Liver (tissue), 9 donors: ENCODE measurements around the gene DLEC1. TPM values are rescaled to one million over a fixed set of nuclear protein-coding genes. Genes with fewer than 3 reads are reported as not detected.
"Not testable (repeated sequence)": the region's sequence is repeated elsewhere in the genome, so short reads cannot be mapped to it uniquely, and the experiment has no call there.

Experiments used
- DNase-seq: peaks from one replicate; pipeline ENCODE4 v3.0.0-alpha.2; 2017; ENCODE audit warnings: low spot score
- H3K27ac ChIP-seq, 2 donors: one replicate each; pipeline ENCODE4 v1.7.0; 2013; ENCODE audit warnings: inconsistent platforms in 2 of 2, low read length in 2 of 2, control low read depth in 1 of 2, low read depth in 1 of 2, mild to moderate bottlenecking in 1 of 2
- H3K27me3 ChIP-seq, 4 donors: one replicate each; pipeline versions ENCODE4 v1.6.1 to v1.7.0; 2013; ENCODE audit warnings: low read length in 3 of 4, inconsistent platforms in 1 of 4, mild to moderate bottlenecking in 1 of 4, moderate library complexity in 1 of 4; ENCODE audit not compliant: control insufficient read depth in 4 of 4, insufficient read depth in 4 of 4
- H3K36me3 ChIP-seq, 4 donors: one replicate each; pipeline versions ENCODE4 v1.6.1 to v1.7.0; 2013; ENCODE audit warnings: low read length in 3 of 4, mild to moderate bottlenecking in 3 of 4, low read depth in 1 of 4, moderate library complexity in 1 of 4; ENCODE audit not compliant: control insufficient read depth in 4 of 4, insufficient read depth in 3 of 4
- H3K4me1 ChIP-seq, 4 donors: one replicate each; pipeline versions ENCODE4 v1.6.1 to v1.7.0; 2013; ENCODE audit warnings: low read length in 3 of 4, mild to moderate bottlenecking in 3 of 4, moderate library complexity in 1 of 4; ENCODE audit not compliant: control insufficient read depth in 4 of 4, insufficient read depth in 4 of 4
- H3K4me3 ChIP-seq, 3 donors: one replicate each; pipeline versions ENCODE4 v1.6.1 to v1.7.0; 2013; ENCODE audit warnings: low read length in 3 of 3, control low read depth in 1 of 3, low read depth in 1 of 3, mild to moderate bottlenecking in 1 of 3
- H3K9ac ChIP-seq, 2 donors: one replicate each; pipeline ENCODE4 v1.7.0; 2013; ENCODE audit warnings: low read length in 2 of 2, mild to moderate bottlenecking in 2 of 2, moderate library complexity in 2 of 2, control low read depth in 1 of 2, low read depth in 1 of 2
- H3K9me3 ChIP-seq, 4 donors: one replicate each; pipeline versions ENCODE4 v1.6.1 to v1.7.0; 2013; ENCODE audit warnings: low read length in 3 of 4; ENCODE audit not compliant: control insufficient read depth in 4 of 4
- EGR1 ChIP-seq, 2 donors: IDR thresholded peaks; 2 replicates each; pipeline ENCODE4 v1.6.1; 2016 to 2018; ENCODE audit warnings: antibody characterized with exemption in 2 of 2, low read depth in 2 of 2
- FOXA1 ChIP-seq: IDR thresholded peaks from 2 replicates; pipeline ENCODE4 v1.6.1; 2016; ENCODE audit warnings: antibody characterized with exemption
- FOXA2 ChIP-seq: IDR thresholded peaks from 2 replicates; pipeline ENCODE4 v1.6.1; 2016; ENCODE audit warnings: antibody characterized with exemption
- GABPA ChIP-seq, 2 donors: IDR thresholded peaks in 1 of 2; conservative IDR thresholded peaks in 1 of 2; 2 replicates each; pipeline ENCODE4 v1.6.1; 2016; ENCODE audit warnings: antibody characterized with exemption in 2 of 2, mild to moderate bottlenecking in 1 of 2, moderate library complexity in 1 of 2
- HNF4A ChIP-seq, 2 donors: conservative IDR thresholded peaks; 2 replicates each; pipeline ENCODE4 v1.6.1; 2016; ENCODE audit warnings: antibody characterized with exemption in 2 of 2, mild to moderate bottlenecking in 2 of 2
- HNF4G ChIP-seq: IDR thresholded peaks from 2 replicates; pipeline ENCODE4 v1.6.1; 2016; ENCODE audit warnings: antibody characterized with exemption
- JUND ChIP-seq, 2 donors: IDR thresholded peaks; 2 replicates each; pipeline ENCODE4 v1.6.1; 2016; ENCODE audit warnings: antibody characterized with exemption in 2 of 2
- NR2F2 ChIP-seq: IDR thresholded peaks from 2 replicates; pipeline ENCODE4 v1.6.1; 2016; ENCODE audit warnings: antibody characterized with exemption
- RAD21 ChIP-seq, 2 donors: IDR thresholded peaks; 2 replicates each; pipeline ENCODE4 v1.6.1; 2016; ENCODE audit warnings: antibody characterized with exemption in 2 of 2, mild to moderate bottlenecking in 2 of 2
- RXRA ChIP-seq, 2 donors: IDR thresholded peaks; 2 replicates each; pipeline ENCODE4 v1.6.1; 2017 to 2018; ENCODE audit warnings: antibody characterized with exemption in 2 of 2, mild to moderate bottlenecking in 1 of 2
- SP1 ChIP-seq: IDR thresholded peaks from 2 replicates; pipeline ENCODE4 v1.6.1; 2018; ENCODE audit warnings: antibody characterized with exemption, mild to moderate bottlenecking
- TAF1 ChIP-seq: conservative IDR thresholded peaks from 2 replicates; pipeline ENCODE4 v1.6.1; 2016; ENCODE audit warnings: antibody characterized with exemption, mild to moderate bottlenecking
- YY1 ChIP-seq: IDR thresholded peaks from 2 replicates; pipeline ENCODE4 v1.6.1; 2016; ENCODE audit warnings: antibody characterized with exemption, mild to moderate bottlenecking
- WGBS: extraction: QIAGEN DNeasy Blood & Tissue Kit; methylation state at CpG from one replicate; pipeline ENCODE4 v1.1.7; 2013; 5-methylcytosine and 5-hydroxymethylcytosine counted together
- polyA plus RNA-seq, 2 donors: library from polyadenylated mRNA; stranded (reverse) in 1 of 2; unstranded in 1 of 2; fragments of 200-250 nt in 1 of 2; fragments of >200 nt in 1 of 2; fragmentation: Nextera tagmentation in 1 of 2; extraction: Ambion mirVana in 1 of 2; gene quantifications; one replicate each; pipeline versions ENCODE4 v1.2.1 to v1.2.3, GENCODE V29; 2013 to 2015
- total RNA-seq, 2 donors: library from RNA; depleted of rRNA; stranded (reverse); fragments of >200 nt; gene quantifications; one replicate each; pipeline ENCODE4 v1.2.3, GENCODE V29; 2014
- TF ChIP-seq, protein P1 (sequence below): IDR thresholded peaks from 2 replicates; pipeline ENCODE4 v1.6.1; 2016; ENCODE audit warnings: antibody characterized with exemption
- TF ChIP-seq, protein P2 (sequence below): IDR thresholded peaks from 2 replicates; pipeline ENCODE4 v1.6.1; 2016; ENCODE audit warnings: antibody characterized with exemption
- TF ChIP-seq, protein P3 (sequence below): IDR thresholded peaks from 2 replicates; pipeline ENCODE4 v1.6.1; 2016; ENCODE audit warnings: antibody characterized with exemption
- TF ChIP-seq, protein P4 (sequence below): IDR thresholded peaks from 2 replicates; pipeline ENCODE4 v1.6.1; 2016; ENCODE audit warnings: antibody characterized with exemption, mild to moderate bottlenecking
- donor health status: healthy.
- donor health status: healthy.
- donor health status: healthy.
- donor health status: healthy.
- donor health status: healthy.

The DLEC1 gene
- total and polyA plus RNA-seq, 4 donors: 0.09 to 0.63 (median 0.30) TPM

DNA sequence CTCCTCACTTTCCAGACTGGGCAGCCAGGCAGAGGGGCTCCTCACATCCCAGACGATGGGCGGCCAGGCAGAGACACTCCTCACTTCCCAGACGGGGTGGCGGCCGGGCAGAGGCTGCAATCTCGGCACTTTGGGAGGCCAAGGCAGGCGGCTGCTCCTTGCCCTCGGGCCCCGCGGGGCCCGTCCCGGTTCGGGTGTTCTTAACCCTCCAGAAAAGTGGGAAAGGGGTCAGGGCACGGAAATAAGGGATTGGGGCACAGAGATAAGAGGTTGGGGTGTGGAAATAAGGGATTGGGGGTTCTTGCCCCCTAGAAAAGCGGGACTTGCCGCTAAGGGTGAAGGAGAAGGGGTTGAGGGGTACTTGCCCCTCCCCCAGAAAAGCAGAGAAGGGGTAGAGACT, 43.3 kb downstream of the DLEC1 start:
- H3K4me3 ChIP-seq, H3K9ac ChIP-seq, H3K36me3 ChIP-seq, H3K9me3 ChIP-seq, H3K27me3 ChIP-seq, H3K27ac ChIP-seq, DNase-seq: not testable (repeated sequence)
- H3K4me1 ChIP-seq: peaks cover 2 to 13% (median 9%) of the 10 kb centered on the region in 4 donors
- 88% methylated on average over 13 of the region's 16 CpGs for WGBS

DNA sequence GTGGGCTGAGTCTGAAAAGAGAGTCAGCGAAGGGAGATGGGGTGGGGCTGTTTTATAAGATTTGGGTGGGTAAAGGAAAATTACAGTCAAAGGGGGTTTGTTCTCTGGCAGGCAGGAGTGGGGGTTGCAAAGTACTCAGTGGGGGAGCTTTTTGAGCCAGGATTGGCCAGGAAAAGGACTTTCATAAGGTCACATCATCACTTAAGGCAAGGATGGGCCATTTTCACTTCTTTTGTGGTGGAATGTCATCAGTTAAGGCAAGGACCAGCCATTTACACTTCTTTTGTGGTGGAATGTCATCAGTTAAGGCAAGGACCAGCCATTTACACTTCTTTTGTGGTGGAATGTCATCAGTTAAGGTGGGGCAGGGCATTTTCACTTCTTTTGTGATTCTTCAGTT, 44.2 kb downstream of the DLEC1 start:
- not testable (repeated sequence) for H3K27me3 ChIP-seq, H3K27ac ChIP-seq, H3K4me3 ChIP-seq, H3K36me3 ChIP-seq, H3K9ac ChIP-seq, DNase-seq, H3K9me3 ChIP-seq
- 100% methylated on average over 1 of the region's 1 CpG for WGBS
- H3K4me1 ChIP-seq: peaks cover 2 to 13% (median 9%) of the 10 kb centered on the region in 4 donors

DNA sequence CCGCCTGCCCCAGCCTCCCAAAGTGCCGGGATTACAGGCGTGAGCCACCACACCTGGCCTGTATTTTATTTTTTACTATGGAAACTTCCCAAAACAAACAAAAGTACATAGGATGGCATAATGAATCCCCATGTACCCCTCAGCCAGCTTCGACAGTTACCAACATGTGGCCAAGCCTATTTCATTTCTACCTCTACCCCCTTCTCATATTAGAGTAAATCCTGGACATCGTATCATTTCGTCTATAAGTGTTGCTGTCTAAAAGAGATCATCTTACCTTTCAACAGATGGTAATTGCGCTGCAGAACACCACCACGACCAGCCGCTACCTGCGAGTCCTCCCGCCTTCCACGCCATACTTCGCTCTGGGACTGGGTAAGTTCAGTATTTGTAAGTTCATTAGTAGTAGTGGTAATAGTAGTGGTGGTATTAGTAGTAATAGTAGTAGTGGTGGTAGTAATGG, 44.9 kb downstream of the DLEC1 start:
- no peak for DNase-seq
- no peaks in the 10 kb centered on the region for H3K9me3 ChIP-seq
- H3K27me3 ChIP-seq: no peaks in the 10 kb centered on the region
- no peaks in the 10 kb centered on the region for H3K36me3 ChIP-seq
- 92% methylated on average over 13 of the region's 13 CpGs for WGBS
- H3K4me1 ChIP-seq: peaks cover 2 to 13% (median 9%) of the 10 kb centered on the region in 4 donors
- H3K27ac ChIP-seq: no peak overlapping the region
- TF ChIP-seq RXRA (IDR thresholded peaks at IDR 0.05) (no peak), GABPA (IDR thresholded peaks at IDR 0.05 in 1 of 2, conservative IDR thresholded peaks at IDR 0.05 in 1 of 2) (no peak), HNF4A (conservative IDR thresholded peaks at IDR 0.05) (no peak), FOXA1 (no peak), RAD21 (IDR thresholded peaks at IDR 0.05) (no peak), EGR1 (IDR thresholded peaks at IDR 0.05; ENCODE audit: low read depth in 2 of 2) (no peak), NR2F2 (no peak), HNF4G (no peak), YY1 (no peak), SP1 (no peak), JUND (IDR thresholded peaks at IDR 0.05) (no peak), FOXA2 (no peak), TAF1 (no peak)
- TF ChIP-seq, protein P1, sequence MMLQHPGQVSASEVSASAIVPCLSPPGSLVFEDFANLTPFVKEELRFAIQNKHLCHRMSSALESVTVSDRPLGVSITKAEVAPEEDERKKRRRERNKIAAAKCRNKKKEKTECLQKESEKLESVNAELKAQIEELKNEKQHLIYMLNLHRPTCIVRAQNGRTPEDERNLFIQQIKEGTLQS: no peak
- TF ChIP-seq, protein P2, sequence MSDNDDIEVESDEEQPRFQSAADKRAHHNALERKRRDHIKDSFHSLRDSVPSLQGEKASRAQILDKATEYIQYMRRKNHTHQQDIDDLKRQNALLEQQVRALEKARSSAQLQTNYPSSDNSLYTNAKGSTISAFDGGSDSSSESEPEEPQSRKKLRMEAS: no peak
- TF ChIP-seq, protein P3, sequence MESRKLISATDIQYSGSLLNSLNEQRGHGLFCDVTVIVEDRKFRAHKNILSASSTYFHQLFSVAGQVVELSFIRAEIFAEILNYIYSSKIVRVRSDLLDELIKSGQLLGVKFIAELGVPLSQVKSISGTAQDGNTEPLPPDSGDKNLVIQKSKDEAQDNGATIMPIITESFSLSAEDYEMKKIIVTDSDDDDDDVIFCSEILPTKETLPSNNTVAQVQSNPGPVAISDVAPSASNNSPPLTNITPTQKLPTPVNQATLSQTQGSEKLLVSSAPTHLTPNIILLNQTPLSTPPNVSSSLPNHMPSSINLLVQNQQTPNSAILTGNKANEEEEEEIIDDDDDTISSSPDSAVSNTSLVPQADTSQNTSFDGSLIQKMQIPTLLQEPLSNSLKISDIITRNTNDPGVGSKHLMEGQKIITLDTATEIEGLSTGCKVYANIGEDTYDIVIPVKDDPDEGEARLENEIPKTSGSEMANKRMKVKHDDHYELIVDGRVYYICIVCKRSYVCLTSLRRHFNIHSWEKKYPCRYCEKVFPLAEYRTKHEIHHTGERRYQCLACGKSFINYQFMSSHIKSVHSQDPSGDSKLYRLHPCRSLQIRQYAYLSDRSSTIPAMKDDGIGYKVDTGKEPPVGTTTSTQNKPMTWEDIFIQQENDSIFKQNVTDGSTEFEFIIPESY: no peak
- TF ChIP-seq, protein P4, sequence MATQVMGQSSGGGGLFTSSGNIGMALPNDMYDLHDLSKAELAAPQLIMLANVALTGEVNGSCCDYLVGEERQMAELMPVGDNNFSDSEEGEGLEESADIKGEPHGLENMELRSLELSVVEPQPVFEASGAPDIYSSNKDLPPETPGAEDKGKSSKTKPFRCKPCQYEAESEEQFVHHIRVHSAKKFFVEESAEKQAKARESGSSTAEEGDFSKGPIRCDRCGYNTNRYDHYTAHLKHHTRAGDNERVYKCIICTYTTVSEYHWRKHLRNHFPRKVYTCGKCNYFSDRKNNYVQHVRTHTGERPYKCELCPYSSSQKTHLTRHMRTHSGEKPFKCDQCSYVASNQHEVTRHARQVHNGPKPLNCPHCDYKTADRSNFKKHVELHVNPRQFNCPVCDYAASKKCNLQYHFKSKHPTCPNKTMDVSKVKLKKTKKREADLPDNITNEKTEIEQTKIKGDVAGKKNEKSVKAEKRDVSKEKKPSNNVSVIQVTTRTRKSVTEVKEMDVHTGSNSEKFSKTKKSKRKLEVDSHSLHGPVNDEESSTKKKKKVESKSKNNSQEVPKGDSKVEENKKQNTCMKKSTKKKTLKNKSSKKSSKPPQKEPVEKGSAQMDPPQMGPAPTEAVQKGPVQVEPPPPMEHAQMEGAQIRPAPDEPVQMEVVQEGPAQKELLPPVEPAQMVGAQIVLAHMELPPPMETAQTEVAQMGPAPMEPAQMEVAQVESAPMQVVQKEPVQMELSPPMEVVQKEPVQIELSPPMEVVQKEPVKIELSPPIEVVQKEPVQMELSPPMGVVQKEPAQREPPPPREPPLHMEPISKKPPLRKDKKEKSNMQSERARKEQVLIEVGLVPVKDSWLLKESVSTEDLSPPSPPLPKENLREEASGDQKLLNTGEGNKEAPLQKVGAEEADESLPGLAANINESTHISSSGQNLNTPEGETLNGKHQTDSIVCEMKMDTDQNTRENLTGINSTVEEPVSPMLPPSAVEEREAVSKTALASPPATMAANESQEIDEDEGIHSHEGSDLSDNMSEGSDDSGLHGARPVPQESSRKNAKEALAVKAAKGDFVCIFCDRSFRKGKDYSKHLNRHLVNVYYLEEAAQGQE: no peak
- H3K9ac ChIP-seq: no peak overlapping the region
- H3K4me3 ChIP-seq: no peak overlapping the region
